Body of pancreas (tissue), 4 donors: ENCODE data around the gene GALNT5.

Experiments used
- POLR2A ChIP-seq, 3 donors: fragments of 450-650 bp; IDR thresholded peaks; one replicate each; pipeline ENCODE4 v1.6.1; 2016; ENCODE audit warnings: antibody characterized with exemption in 3 of 3, mild to moderate bottlenecking in 2 of 3
- TF ChIP-seq, protein P1 (sequence below), 7 experiments: fragments of 450-650 bp in 4 of 7; fragments of 200-600 bp in 3 of 7; sonication (generic) in 3 of 7; IDR thresholded peaks; one replicate each; pipeline ENCODE4 v1.5.1; 2016 to 2019; ENCODE audit warnings: antibody characterized with exemption in 7 of 7

DNA sequence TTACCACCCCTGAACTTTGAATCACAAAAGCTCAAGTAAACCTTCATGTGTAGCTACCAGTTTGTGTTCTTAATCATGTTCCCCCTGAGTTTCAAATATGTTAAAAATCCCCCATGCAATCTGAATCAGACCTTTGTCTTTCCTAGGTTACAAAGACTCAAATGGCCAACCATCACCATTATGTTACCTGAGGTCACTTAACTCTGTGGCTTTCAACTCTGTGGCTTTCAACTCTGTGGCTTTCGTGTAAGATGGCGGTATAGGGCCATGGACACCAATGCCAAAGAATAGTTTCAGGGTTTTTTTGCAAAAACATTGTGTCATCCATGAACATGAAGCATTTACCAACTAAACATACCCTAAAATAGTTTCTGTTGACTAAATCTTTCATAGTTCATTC lies 61.4 kb downstream of the GALNT5 start:
- TF ChIP-seq, protein P1, sequence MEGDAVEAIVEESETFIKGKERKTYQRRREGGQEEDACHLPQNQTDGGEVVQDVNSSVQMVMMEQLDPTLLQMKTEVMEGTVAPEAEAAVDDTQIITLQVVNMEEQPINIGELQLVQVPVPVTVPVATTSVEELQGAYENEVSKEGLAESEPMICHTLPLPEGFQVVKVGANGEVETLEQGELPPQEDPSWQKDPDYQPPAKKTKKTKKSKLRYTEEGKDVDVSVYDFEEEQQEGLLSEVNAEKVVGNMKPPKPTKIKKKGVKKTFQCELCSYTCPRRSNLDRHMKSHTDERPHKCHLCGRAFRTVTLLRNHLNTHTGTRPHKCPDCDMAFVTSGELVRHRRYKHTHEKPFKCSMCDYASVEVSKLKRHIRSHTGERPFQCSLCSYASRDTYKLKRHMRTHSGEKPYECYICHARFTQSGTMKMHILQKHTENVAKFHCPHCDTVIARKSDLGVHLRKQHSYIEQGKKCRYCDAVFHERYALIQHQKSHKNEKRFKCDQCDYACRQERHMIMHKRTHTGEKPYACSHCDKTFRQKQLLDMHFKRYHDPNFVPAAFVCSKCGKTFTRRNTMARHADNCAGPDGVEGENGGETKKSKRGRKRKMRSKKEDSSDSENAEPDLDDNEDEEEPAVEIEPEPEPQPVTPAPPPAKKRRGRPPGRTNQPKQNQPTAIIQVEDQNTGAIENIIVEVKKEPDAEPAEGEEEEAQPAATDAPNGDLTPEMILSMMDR (IDR thresholded peaks at IDR 0.05): no peak
- TF ChIP-seq POLR2A (IDR thresholded peaks at IDR 0.05): no peak
